Left renal cortex interstitium (tissue), 4 donors: ENCODE measurements around the gene REEP1. TPM values are rescaled to one million over a fixed set of nuclear protein-coding genes. Genes with fewer than 3 reads are reported as not detected.
"Not testable (repeated sequence)": the region's sequence is repeated elsewhere in the genome, so short reads cannot be mapped to it uniquely, and the experiment has no call there.

Experiments used
- DNase-seq, 4 donors: peaks; one replicate each; pipeline ENCODE4 v3.0.0-alpha.2; 2013; ENCODE audit warnings: low read depth in 4 of 4, low spot score in 2 of 4, missing footprints in 1 of 4
- polyA plus RNA-seq, 4 donors: library from polyadenylated mRNA; unstranded; fragments of 120-200 nt; gene quantifications; one replicate each; pipeline ENCODE4 v1.2.1, GENCODE V29; 2013; ENCODE audit not compliant: insufficient read length in 4 of 4

REEP1 gene
- polyA plus RNA-seq, 4 donors = 2.5 to 3.2 (median 3.1) TPM

- DNase-seq = no peak
Observed at GRCh38 chr2:86347401-86347800, 10.0 kb upstream of the REEP1 start.

GRCh38 chr2:86345783-86346370 is 8.5 kb upstream of the REEP1 start:
- not testable (repeated sequence) for DNase-seq

DNA sequence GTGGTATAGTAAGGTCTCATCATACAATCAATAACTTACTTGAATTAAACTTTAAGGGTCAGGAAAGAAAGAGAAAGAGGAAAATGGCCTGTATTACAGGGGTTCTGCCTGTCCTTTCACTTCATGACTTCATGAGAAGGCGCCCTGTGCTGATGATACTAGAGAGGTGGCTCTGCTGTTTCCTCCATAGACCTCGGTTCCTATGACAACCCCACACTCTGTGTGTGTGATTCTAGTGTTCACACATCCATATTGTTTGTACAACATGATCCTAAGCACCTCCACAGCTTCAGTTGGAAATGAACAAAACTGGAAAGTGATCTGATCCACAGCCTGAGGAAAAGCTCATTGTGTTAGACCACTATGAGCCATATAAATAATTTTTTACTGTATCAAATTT is 7.0 kb upstream of the REEP1 start:
- DNase-seq = no peak

DNA sequence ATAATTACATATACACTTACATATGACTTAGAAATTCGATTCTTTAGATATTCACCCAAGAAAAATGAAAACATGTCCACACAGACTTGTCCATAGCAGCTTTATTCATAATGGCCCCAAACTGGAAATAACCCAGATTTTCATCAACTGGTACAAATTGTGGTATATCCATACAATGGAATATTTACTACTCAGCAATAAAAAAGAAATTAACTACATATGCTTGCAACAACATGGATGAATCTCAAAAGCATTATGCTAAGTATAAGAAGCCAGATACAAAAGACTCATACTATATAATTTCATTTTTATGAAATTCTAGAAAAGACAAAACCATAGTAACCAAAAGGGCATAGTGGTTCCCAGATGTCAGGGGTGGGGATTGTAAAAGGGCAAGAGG is 5.1 kb upstream of the REEP1 start:
- no peak for DNase-seq

DNA sequence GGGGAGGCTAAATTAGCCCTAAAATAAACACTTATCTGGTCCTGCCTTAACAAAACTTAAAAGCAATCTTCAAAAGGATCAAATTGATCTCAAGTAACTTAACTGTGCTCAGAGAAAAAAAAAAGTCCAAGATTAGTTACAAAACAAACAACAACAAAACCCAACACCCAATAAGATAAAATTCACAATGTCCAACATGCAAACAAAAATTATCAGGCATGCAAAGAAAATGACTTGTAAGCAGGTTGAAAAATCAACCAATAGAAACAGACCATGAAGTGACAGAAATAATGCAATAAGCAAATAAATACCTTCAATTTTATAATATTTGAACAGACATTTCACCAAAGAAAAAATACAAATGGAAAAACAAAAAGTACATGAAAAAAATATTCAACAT is 4.0 kb upstream of the REEP1 start:
- no peak for DNase-seq

DNA sequence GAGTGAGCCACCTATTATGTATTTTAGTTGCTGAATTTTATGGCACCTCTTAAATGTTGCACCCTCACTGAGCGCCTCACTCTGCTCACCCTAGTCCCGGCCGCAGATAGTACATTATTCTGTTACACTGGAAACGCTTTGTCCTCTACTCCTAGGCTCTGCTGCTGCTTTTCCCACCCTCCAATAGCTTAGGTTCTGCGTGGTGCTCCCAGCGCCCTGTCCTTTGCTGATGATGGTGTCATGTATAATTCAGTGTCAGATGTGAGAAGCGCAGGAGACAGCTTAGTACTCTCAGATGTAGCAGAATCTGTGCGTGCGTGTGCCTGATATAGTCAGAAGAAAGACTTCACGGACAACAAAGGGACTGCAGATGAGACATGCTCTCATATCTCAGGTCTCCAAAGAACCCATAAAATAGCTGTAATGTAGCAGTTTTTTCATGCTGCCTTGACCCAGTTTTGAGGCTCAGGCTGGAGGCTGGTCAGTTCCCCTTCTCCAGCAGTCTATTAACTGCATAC is 1.4 kb upstream of the REEP1 start:
- no peak for DNase-seq

DNA sequence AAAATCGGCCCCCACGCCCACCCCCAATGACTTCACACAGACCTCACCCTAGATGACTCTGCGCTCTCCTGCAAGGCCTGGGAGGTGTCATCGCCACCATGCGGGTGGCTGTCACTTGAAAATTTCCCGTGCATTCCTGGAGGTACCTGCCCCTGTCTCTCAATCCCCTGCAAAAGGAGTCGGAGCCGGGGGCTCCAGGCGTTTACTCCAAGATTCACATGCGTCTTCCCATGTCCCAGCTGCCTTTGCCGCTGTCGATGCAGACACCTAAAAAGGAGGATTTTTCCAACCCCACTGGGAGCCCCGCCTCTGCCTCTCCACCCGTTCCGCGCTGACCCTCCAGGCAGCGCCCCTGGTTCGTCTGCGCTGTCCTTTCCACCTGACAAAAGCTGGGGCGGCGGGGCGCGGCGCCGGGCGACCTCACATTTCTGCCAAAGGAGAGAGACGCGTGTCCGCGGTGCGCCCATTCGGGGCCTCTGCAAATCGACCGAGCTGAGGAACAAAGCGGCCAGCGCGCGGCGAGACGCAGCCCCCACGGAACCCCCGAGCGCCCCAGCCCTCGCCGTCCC is 667 bp downstream of the REEP1 start:
- DNase-seq = no peak

DNA sequence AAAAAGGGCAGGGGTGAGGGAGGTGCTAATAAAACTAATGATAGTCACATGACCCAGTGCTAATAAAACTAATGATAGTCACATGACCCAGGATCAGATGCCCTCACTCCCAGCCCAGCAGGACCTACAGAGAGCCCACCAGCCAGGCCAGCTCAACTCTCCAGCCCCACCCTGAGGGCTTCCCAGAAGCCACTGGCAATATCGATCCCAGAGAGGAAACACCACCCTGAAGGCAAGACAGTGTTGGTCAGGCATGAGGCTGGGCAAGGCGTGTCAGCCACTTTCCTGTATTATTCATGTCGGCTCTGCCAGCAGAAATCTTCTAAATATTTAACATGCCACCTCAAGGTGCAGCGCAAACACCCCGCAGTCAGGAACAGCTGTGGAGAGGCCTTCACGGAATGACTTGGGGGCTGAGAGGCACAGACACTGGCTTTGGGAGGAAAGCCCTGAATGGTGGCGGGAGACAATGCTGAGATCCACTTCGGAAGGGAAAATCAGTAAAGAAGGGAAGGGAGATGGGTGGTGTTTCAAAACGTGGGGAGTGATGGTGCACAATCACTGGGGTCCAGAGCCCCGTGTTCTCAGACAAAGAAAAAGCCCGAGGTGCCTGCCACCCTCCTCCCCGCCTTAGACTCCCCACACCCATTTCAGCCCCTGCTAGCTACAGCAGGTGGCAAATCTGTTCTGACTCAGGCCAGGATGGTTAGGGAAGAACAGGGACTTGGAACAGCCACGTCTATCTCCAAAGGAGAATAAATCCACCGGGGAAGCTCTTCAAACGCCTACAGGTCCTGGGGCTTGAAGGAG is 1.4 kb downstream of the REEP1 start:
- DNase-seq = no peak

DNA sequence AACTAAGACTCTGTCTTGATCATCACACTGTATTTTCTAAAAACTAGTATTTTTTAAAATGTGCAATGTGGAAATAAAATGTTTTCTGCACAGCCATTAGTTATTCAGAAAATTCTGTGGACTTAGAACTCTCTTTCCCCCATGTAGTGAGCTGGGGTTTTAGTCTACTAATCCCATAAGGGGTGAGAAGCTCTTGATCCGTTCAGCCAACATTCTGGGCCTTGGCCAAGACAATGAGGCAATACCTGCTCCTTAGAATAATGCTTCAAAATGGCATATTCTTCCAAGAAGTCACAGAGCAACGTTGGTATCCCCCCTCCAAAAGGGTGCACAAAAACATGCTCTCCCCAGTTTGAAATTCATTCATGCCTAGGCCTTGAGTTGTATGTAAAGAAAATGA is 4.0 kb downstream of the REEP1 start:
- no peak for DNase-seq

DNA sequence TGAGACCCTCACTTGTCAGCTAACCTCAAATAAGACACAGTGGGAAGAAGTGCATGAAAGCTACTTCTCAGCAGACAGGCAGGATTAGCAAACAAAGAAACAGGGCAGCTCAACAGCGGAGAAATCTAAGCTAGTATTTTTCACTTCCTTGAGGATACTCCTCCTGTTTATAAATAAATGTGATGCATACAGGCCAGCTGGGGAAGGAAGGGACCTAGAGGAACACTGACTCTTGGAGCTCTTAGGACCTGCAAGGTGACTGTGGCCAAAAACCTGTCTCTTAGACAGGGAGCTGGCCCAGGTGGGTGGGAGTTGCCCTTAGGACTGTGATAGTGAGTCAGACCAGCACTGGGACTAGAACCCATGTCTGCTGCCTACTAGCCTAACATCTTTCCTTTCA is 4.8 kb downstream of the REEP1 start:
- no peak for DNase-seq

GRCh38 chr2:86331384-86331783 is 6.0 kb downstream of the REEP1 start:
- DNase-seq = no peak

DNA sequence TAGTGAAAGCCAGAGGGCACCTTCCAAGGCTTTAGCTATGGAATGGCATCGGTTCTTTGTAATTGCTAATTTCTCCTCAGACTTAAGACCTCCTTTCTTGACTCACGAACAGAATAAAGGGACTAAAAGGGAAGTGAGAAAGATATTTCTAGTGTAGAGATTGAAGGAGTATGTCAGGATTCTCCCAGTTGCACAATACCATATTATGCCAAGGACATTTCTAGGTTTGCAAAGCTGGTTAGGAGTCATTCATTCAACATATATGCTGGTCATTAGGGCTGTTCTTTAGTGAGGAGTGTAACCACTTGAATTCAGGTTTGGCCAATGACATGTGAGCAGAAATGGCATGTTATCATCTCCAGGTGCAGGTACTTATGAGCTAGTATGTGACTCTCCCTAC is 7.4 kb downstream of the REEP1 start:
- no peak for DNase-seq

DNA sequence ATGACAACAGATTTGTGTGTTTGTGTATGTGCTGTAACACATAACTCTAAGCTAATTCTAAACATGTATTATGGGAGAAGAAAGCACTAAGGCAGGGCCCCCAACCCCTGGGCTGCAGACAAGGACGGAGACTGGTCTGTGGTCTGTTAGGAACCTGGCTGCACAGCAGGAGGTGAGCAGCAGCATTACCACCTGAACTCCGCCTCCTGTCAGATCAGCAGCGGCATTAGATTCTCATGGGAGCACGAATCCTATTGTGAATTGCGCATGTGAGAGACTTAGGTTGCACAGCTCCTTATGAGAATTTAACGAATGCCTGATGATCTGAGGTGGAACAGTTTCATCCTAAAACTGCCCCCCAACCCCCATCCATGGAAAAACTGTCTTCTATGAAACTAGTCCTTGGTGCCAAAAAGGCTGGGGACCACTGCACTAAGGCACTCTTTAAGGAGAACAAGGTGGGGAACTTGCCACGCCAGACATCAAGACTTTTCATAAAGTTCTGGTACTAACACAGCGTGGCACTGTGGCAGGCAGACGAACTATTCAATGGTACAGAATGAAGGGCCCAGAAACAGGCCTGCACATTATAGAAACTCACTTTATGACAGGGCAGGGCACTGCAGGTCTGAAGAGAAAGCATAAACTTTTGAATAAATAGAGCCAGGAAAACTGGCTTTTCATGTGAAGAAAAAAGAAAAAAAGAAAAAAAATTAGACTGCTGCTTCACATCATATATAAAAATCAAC is 14.0 kb downstream of the REEP1 start:
- no peak for DNase-seq

DNA sequence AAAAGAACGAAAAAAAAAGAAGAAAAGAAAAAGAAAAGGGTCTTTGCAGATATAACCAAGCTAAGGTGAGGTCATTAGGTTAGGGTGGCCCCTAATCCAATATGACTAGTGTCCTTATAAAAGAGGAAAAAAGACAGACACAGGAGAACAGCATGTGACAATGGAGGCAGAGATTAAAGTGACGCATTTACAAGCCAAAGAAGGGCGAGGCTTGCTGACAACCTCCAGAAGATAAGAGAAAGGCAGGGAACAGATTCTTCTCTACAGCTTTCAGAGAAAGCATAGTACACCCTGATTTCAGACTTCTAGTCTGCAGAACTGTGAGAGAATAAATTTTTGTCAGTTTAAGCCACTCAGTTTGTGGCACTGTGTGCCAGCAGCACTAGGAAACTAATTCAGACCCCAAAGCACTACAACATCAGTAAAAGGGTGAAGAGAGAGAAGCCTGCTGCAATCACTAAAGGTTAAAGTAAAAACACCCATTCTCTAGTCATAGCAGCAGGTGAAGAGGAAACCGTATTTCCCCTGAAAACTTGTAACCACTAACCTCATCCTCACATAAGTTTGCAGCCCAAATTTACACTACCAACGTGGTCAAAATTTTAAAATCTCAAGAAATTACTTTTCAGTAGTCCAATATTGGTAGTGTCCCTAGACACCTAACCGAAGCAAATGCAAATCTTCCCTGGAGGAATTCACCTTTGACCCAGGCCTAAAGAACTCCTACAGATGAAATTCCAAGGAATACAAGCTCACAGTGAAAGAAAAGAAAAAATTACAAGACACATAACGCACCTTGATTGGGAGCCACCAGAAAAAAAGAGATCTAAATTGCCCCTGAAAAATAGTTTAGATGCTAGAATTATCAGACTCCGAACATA is 17.5 kb downstream of the REEP1 start:
- DNase-seq = no peak

GRCh38 chr2:86315084-86315483 is 22.3 kb downstream of the REEP1 start:
- DNase-seq = no peak

DNA sequence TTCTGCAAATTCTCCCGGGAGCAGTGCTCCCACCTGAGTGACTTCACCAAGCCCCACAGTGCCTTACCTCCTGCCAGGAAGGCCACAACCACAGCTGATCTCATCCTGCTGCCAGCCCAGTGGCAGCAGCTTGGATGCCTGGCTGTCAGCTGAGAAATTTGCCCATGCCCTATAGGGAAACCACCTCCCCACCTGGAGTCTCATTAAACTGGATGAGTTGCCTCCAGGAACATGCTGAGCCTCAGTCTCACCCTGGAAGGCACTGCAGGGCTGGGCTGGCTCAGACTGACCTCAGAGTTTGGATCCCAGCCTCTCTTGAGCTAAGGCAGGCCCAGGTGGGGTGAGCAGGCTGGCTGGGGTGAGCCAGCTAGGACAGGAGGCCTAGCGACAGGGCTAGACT is 23.3 kb downstream of the REEP1 start:
- DNase-seq = no peak

DNA sequence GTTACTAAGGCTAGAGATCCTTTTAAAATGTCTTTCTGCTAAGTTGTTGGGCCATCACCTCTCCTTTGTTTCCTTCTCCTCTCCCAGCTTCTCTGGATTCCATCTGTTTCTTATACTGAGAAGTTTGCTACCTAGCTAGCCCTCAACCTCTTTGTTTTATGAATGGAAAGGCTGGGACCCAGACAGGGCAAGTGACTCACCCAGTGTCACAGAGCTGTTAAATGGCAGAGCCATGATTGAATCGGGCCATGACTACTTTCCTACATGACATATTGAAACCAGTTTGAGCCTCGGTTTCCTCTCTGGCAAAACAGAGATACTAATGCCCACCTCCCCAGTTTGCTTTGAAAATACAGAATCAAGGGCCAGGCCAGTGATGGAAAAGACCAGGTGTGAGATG is 24.1 kb downstream of the REEP1 start:
- DNase-seq = no peak

GRCh38 chr2:86311879-86312278 is 25.5 kb downstream of the REEP1 start:
- DNase-seq = no peak

DNA sequence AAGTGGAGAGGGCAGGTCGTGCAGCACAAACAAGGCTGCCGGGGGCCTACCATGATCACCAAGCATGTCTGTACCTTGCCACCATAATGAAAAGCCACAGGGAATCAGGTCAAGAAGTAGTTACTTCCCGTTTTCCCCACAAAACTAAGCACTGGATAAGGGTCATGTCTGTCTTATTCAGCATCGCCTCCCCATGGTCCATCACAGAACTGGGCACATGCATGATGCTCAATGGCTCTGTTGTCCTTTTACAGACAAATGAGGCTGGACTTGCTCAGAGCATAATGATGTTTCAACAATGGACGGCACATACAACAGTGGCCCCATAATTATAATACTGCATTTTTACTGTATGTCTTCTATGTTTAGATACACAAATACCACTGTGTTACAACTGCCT is 27.5 kb downstream of the REEP1 start:
- DNase-seq = no peak

GRCh38 chr2:86308984-86309695 is 28.3 kb downstream of the REEP1 start:
- no peak for DNase-seq
